SK-N-SH (cell line): ENCODE data around the gene ITGB5. TPM values are rescaled to one million over a fixed set of nuclear protein-coding genes. Genes with fewer than 3 reads are reported as not detected.

ENCODE experiments used
- EZH2phosphoT487 ChIP-seq: fragments of 200-600 bp; sonication (generic); IDR thresholded peaks from 2 replicates; pipeline ENCODE4 v1.6.1; 2017; ENCODE audit warnings: low read depth, mixed run types, mild to moderate bottlenecking, antibody characterized with exemption, moderate library complexity, borderline replicate concordance
- MXI1 ChIP-seq: IDR thresholded peaks from 2 replicates; pipeline ENCODE4 v1.6.1; 2012; ENCODE audit warnings: mild to moderate bottlenecking, low read depth, low read length, improper control_type of control experiment
- POLR2AphosphoS5 ChIP-seq: IDR thresholded peaks from 2 replicates; pipeline ENCODE4 v1.6.1; 2012; ENCODE audit warnings: low read depth, low read length
- YY1 ChIP-seq: IDR thresholded peaks from 2 replicates; pipeline ENCODE4 v1.4.0; 2012; ENCODE audit warnings: low read depth, mild to moderate bottlenecking
- polyA plus RNA-seq, 3 experiments: library from polyadenylated mRNA; depleted of rRNA; stranded (reverse); fragments of >200 nt; gene quantifications; 2 replicates each; pipeline ENCODE4 v1.2.3, GENCODE V29; 2012
- small RNA-seq, 7 experiments: library from RNA; depleted of rRNA; stranded (forward); fragments of <200 nt; gene quantifications; one replicate each; pipeline ENCODE3, GENCODE V24; 2012

The ITGB5 gene
- polyA plus RNA-seq, 1 of the 3 experiments (the other 2 are of a cell fraction) = 481 TPM

GRCh38 chr3:124714223-124714853 is 172.8 kb downstream of the ITGB5 start (continued):
- TF ChIP-seq EZH2phosphoT487 = no peak
- TF ChIP-seq POLR2AphosphoS5 = no peak
- no peak for TF ChIP-seq YY1
- no peak for TF ChIP-seq MXI1

Small RNA genes lying within 50 kb of the gene (small RNA-seq; reads per million reads assigned to genes)
- gene MIR544B = 0 reads per million in 7 experiments

Other genes with a start within 250 kb of the ITGB5 start
- 25.1 and 32.0 TPM in 2 replicates for gene UMPS, start 156.9 kb downstream of the ITGB5 start, polyA plus RNA-seq (2012; rRNA removed)
- not detected in 2 replicates for gene MUC13, start 47.4 kb upstream of the ITGB5 start, polyA plus RNA-seq (2012; rRNA removed)
- gene HEG1, start 168.6 kb upstream of the ITGB5 start, polyA plus RNA-seq (2012; rRNA removed) = 27.7 and 29.1 TPM in 2 replicates